ENCODE measurements around the gene TEX19. TPM values are rescaled to one million over a fixed set of nuclear protein-coding genes. Genes with fewer than 3 reads are reported as not detected.
"Not testable (repeated sequence)": the region's sequence is repeated elsewhere in the genome, so short reads cannot be mapped to it uniquely, and the experiment has no call there.

Gene TEX19
- total RNA-seq, 1 donor from 2014 or later: not detected

DNA sequence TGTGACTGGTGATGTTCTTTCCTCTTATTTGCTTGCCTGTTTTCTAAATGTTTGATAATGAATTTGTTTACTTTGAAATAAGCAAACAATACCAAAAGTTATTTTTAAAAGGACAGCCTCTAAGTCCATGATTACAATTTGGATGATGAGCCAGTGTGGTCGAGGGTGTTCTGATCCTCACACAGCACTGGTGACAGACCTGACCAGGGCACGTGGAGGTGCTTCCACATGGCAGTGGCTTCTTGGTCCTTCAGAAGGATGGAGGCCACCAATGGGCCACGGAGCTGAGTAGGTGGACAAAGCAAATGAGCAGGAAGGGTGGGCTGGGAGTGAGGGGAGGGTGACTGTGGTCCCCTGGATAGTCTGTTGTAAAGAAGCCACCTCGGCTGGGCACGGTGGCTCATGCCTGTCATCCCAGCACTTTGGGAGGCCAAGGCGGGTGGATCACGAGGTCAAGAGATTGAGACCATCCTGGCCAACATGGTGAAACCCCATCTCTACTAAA, 4.2 kb upstream of the TEX19 start:
- H3K27me3 Mint-ChIP-seq: peaks cover 16% of the 10 kb centered on the region
- peaks cover 16% of the 10 kb centered on the region for H3K4me1 Mint-ChIP-seq
- no peaks in the 10 kb centered on the region for H3K36me3 Mint-ChIP-seq (ENCODE audit: low read depth)
- H3K9me3 Mint-ChIP-seq: no peaks in the 10 kb centered on the region
- no peak overlapping the region for H3K4me3 Mint-ChIP-seq
- TF ChIP-seq, protein P1, sequence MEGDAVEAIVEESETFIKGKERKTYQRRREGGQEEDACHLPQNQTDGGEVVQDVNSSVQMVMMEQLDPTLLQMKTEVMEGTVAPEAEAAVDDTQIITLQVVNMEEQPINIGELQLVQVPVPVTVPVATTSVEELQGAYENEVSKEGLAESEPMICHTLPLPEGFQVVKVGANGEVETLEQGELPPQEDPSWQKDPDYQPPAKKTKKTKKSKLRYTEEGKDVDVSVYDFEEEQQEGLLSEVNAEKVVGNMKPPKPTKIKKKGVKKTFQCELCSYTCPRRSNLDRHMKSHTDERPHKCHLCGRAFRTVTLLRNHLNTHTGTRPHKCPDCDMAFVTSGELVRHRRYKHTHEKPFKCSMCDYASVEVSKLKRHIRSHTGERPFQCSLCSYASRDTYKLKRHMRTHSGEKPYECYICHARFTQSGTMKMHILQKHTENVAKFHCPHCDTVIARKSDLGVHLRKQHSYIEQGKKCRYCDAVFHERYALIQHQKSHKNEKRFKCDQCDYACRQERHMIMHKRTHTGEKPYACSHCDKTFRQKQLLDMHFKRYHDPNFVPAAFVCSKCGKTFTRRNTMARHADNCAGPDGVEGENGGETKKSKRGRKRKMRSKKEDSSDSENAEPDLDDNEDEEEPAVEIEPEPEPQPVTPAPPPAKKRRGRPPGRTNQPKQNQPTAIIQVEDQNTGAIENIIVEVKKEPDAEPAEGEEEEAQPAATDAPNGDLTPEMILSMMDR (IDR thresholded peaks at IDR 0.05): no peak
- ChIA-PET CTCF (no interaction called here), POLR2A (no interaction called here)
- no peak for DNase-seq
- intact Hi-C loops (cut with micrococcal nuclease): loop anchor here (5.0 kb wide), 1 partner anchor 422 kb away; no protein-coding TSS in a partner anchor
- no peak overlapping the region for H3K27ac Mint-ChIP-seq
- no peak for ATAC-seq (ENCODE audit: low read depth)

DNA sequence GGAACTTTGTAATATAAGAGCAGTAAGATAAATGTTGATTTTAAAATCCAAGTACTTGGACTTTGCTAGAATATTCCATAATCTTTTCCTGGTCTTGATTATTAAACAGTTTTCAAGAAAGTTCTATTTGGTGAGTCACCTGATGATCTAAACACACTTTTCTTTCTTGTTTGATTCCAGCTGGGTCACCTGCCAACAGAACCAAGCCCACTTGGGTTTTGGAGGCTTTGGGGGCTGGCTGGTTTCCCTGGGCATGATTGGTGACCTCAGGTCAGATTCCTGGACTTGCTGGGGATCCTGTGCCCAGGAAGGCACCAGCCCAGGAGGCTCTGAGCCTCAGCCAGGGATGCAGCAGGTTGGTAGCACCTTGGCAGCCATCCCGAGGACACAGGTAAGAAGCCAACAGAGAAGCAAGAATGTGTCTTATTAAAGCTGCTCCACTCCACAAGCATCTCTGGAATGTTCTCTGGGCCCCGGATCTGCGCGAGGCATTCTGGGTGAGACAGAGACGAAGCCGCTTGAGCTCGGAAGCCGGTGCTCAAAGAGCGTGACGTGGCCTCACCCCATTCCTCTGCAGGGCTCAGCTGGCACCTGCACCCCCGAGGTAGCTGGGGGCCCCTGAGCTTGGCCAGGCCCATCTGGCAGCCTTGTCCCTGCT, 3.1 kb upstream of the TEX19 start:
- POLR2A ChIA-PET: no interaction called here
- H3K27me3 Mint-ChIP-seq: peaks cover 16% of the 10 kb centered on the region
- TF ChIP-seq, protein P1 (IDR thresholded peaks at IDR 0.05): no peak
- no peaks in the 10 kb centered on the region for H3K36me3 Mint-ChIP-seq (ENCODE audit: low read depth)
- H3K4me1 Mint-ChIP-seq: peaks cover 16% of the 10 kb centered on the region
- ATAC-seq (ENCODE audit: low read depth) (no peak), DNase-seq (no peak)
- intact Hi-C loops (cut with micrococcal nuclease): no loop called here
- H3K4me3 Mint-ChIP-seq: no peak overlapping the region
- CTCF ChIA-PET: interaction anchor here (0.7 kb wide), 1 partner anchor 11 kb away, joined by 6 read pairs; no protein-coding TSS in a partner anchor
- H3K27ac Mint-ChIP-seq: no peak overlapping the region
- H3K9me3 Mint-ChIP-seq: no peaks in the 10 kb centered on the region

DNA sequence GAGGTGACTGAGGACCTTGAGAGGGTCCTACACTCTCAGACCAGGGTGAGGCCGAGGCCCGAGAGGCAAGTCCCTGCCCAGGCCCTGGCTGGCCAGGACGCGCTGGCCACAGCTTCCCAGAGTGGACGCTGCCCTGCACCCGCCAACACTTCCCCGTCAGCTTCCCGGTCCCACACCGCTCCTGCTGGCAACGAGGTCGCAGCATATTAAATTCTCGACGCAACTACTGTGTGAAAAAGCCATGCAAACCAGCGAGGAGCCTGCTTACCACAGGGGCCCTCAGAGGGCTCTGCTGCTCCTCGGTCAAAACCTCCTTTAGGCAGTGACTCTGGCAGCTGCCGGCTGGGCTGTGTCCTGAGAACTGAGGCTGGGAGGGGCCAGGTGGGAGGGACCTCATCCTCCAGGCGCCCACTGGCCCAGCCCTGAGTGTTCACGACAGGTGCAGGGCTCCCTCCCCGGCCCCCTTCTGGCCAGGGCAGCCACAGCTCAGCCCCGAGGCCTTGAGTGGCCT, 2.1 kb upstream of the TEX19 start:
- TF ChIP-seq, protein P1 (IDR thresholded peaks at IDR 0.05): no peak
- intact Hi-C loops (cut with micrococcal nuclease): no loop called here
- ChIA-PET POLR2A (no interaction called here), CTCF (interaction anchor here (0.7 kb wide), 1 partner anchor 197 kb away, joined by 3 read pairs; no protein-coding TSS in a partner anchor)
- H3K4me3 Mint-ChIP-seq: no peak overlapping the region
- no peak for ATAC-seq (ENCODE audit: low read depth)
- H3K27me3 Mint-ChIP-seq: peaks cover 13% of the 10 kb centered on the region
- H3K27ac Mint-ChIP-seq: no peak overlapping the region
- peaks cover 9% of the 10 kb centered on the region for H3K4me1 Mint-ChIP-seq
- H3K36me3 Mint-ChIP-seq (ENCODE audit: low read depth): no peaks in the 10 kb centered on the region
- no peak for DNase-seq
- no peaks in the 10 kb centered on the region for H3K9me3 Mint-ChIP-seq

DNA sequence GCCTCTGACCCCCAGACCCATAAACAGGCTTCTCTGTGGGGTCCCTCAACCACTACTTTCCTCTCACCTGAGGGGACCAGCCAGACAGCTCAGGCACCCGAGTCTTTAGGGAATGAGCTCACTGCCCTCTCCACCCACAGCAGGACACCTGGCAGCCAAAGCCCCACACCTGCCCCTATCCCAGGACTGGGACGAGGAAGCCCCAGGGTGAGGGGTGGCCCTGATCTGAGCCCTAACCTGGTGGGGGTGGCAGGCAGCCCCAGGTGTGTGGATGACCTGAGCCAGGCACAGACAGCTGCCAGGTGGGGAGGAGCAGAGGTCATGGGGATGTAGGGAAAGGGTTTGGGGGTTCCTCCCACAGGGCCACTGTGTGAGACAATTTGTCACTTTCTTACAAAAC, 1.7 kb upstream of the TEX19 start:
- DNase-seq: no peak
- Mint-ChIP-seq H3K4me3 (no peak overlapping the region), H3K27me3 (peaks cover 14% of the 10 kb centered on the region), H3K9me3 (no peaks in the 10 kb centered on the region), H3K27ac (no peak overlapping the region), H3K4me1 (peaks cover 7% of the 10 kb centered on the region), H3K36me3 (ENCODE audit: low read depth) (no peaks in the 10 kb centered on the region)
- no peak for ATAC-seq (ENCODE audit: low read depth)
- ChIA-PET CTCF (interaction anchor here (0.7 kb wide), 1 partner anchor 197 kb away, joined by 3 read pairs; no protein-coding TSS in a partner anchor), POLR2A (no interaction called here)
- TF ChIP-seq, protein P1 (IDR thresholded peaks at IDR 0.05): no peak
- intact Hi-C loops (cut with micrococcal nuclease): no loop called here

DNA sequence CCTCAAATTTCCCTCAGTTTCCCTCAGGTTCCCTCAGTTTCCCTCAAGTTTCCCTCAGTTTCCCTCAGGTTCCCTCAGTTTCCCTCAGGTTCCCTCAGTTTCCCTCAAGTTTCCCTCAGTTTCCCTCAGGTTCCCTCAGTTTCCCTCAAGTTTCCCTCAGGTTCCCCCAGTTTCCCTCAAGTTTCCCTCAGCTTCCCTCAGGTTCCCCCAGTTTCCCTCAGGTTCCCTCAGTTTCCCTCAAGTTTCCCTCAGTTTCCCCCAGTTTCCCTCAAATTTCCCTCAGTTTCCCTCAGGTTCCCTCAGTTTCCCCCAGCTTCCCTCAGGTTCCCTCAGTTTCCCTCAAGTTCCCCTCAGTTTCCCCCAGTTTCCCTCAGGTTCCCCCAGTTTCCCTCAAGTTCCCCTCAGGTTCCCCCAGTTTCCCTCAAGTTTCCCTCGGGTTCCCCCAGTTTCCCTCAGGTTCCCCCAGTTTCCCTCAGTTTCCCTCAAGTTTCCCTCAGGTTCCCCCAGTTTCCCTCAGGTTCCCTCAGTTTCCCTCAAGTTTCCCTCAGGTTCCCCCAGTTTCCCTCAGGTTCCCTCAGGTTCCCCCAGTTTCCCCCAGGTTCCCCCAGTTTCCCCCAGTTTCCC, 516 bp downstream of the TEX19 start:
- H3K36me3 Mint-ChIP-seq (ENCODE audit: low read depth); ATAC-seq (ENCODE audit: low read depth); POLR2A ChIA-PET; H3K4me3 Mint-ChIP-seq; H3K4me1 Mint-ChIP-seq; DNase-seq; intact Hi-C loops (cut with micrococcal nuclease); H3K27ac Mint-ChIP-seq; CTCF ChIA-PET; H3K9me3 Mint-ChIP-seq: not testable (repeated sequence)
- peaks cover 13% of the 10 kb centered on the region for H3K27me3 Mint-ChIP-seq
